ENCODE data around the gene OSTF1. TPM values are rescaled to one million over a fixed set of nuclear protein-coding genes. Genes with fewer than 3 reads are reported as not detected.

Gene OSTF1
- total RNA-seq, 1 experiment from 2014 or later = 18.3 TPM

- no peaks in the 10 kb centered on the region for H3K36me3 Mint-ChIP-seq (ENCODE audit: insufficient read depth, unreplicated experiment)
- intact Hi-C loops (cut with micrococcal nuclease) = no loop called here
- TF ChIP-seq CTCF (IDR thresholded peaks at IDR 0.05; ENCODE audit: unreplicated experiment) = no peak
- H3K27me3 Mint-ChIP-seq (ENCODE audit: insufficient read depth, unreplicated experiment) = no peaks in the 10 kb centered on the region
- DNase-seq (ENCODE audit: unreplicated experiment) = peak; percentile 3
- H3K9me3 Mint-ChIP-seq (ENCODE audit: unreplicated experiment) = no peaks in the 10 kb centered on the region
- ChIA-PET POLR2A (interaction anchor here (0.7 to 1.8 kb wide), 2 partner anchors 24 to 26 kb away, joined by 4 to 6 read pairs; partner anchors contain the start of gene CARNMT1), CTCF (interaction anchor here (0.6 to 1.3 kb wide), 3 partner anchors 10 to 36 kb away, joined by 3 to 6 read pairs (median 3); no protein-coding TSS in a partner anchor)
- no TSS peak for BruUV-seq (replicated peaks)
- no peak overlapping the region for H3K4me3 Mint-ChIP-seq (ENCODE audit: unreplicated experiment)
- no peak overlapping the region for H3K27ac Mint-ChIP-seq (ENCODE audit: low read depth, unreplicated experiment)
- H3K4me1 Mint-ChIP-seq (ENCODE audit: insufficient read depth, unreplicated experiment) = no peaks in the 10 kb centered on the region
These were observed 33.8 kb upstream of the OSTF1 start for GRCh38 chr9:75054368-75055001.

- Mint-ChIP-seq H3K9me3 (ENCODE audit: unreplicated experiment) (no peaks in the 10 kb centered on the region), H3K27ac (ENCODE audit: low read depth, unreplicated experiment) (no peak overlapping the region), H3K4me1 (ENCODE audit: insufficient read depth, unreplicated experiment) (no peaks in the 10 kb centered on the region), H3K27me3 (ENCODE audit: insufficient read depth, unreplicated experiment) (no peaks in the 10 kb centered on the region), H3K36me3 (ENCODE audit: insufficient read depth, unreplicated experiment) (peaks cover 7% of the 10 kb centered on the region), H3K4me3 (ENCODE audit: unreplicated experiment) (no peak overlapping the region)
- TF ChIP-seq CTCF (IDR thresholded peaks at IDR 0.05; ENCODE audit: unreplicated experiment) = no peak
- intact Hi-C loops (cut with micrococcal nuclease) = no loop called here
- POLR2A ChIA-PET = no interaction called here
- no TSS peak for BruUV-seq (replicated peaks)
- CTCF ChIA-PET = interaction anchor here (0.7 to 1.0 kb wide), 3 partner anchors 11 to 284 kb away, joined by 3 read pairs; no protein-coding TSS in a partner anchor
- DNase-seq (ENCODE audit: unreplicated experiment) = no peak
These were observed 27.1 kb upstream of the OSTF1 start for GRCh38 chr9:75061169-75061568.

GRCh38 chr9:75063556-75064305 is 24.6 kb upstream of the OSTF1 start:
- H3K36me3 Mint-ChIP-seq (ENCODE audit: insufficient read depth, unreplicated experiment) = peaks cover 7% of the 10 kb centered on the region
- no peaks in the 10 kb centered on the region for H3K27me3 Mint-ChIP-seq (ENCODE audit: insufficient read depth, unreplicated experiment)
- POLR2A ChIA-PET = interaction anchor here (1.0 to 2.0 kb wide), 6 partner anchors 12 to 1941 kb away, joined by 3 to 11 read pairs (median 6); partner anchors contain the start of genes CARNMT1, NMRK1 and OSTF1

More at GRCh38 chr9:75063556-75064305, 24.6 kb upstream of the OSTF1 start:
- no peak for TF ChIP-seq CTCF (IDR thresholded peaks at IDR 0.05; ENCODE audit: unreplicated experiment)
- no peak overlapping the region for H3K27ac Mint-ChIP-seq (ENCODE audit: low read depth, unreplicated experiment)
- no peak for DNase-seq (ENCODE audit: unreplicated experiment)
- intact Hi-C loops (cut with micrococcal nuclease) = no loop called here
- no peaks in the 10 kb centered on the region for H3K9me3 Mint-ChIP-seq (ENCODE audit: unreplicated experiment)
- no TSS peak for BruUV-seq (replicated peaks)
- no peaks in the 10 kb centered on the region for H3K4me1 Mint-ChIP-seq (ENCODE audit: insufficient read depth, unreplicated experiment)
- no peak overlapping the region for H3K4me3 Mint-ChIP-seq (ENCODE audit: unreplicated experiment)
- CTCF ChIA-PET = interaction anchor here (0.6 to 5.6 kb wide), 12 partner anchors 10 to 290 kb away, joined by 3 to 39 read pairs (median 4); partner anchors contain the start of genes C9orf40 and CARNMT1
